Ishikawa (cell line): ENCODE data around the gene OR52B2.

Experiments used
- CEBPB ChIP-seq: IDR thresholded peaks from 2 replicates; pipeline ENCODE4 v1.6.1; 2012
- CREB1 ChIP-seq: IDR thresholded peaks from 2 replicates; pipeline ENCODE4 v1.6.1; 2012; ENCODE audit warnings: low read depth
- EGR1 ChIP-seq: IDR thresholded peaks from 2 replicates; pipeline ENCODE4 v1.6.1; 2012
- EP300 ChIP-seq: IDR thresholded peaks from 2 replicates; pipeline ENCODE4 v1.6.1; 2012; ENCODE audit warnings: borderline replicate concordance
- FOXM1 ChIP-seq: IDR thresholded peaks from 2 replicates; pipeline ENCODE4 v1.6.1; 2012; ENCODE audit warnings: low read depth, borderline replicate concordance
- MAX ChIP-seq: IDR thresholded peaks from 2 replicates; pipeline ENCODE4 v1.6.1; 2012
- NFIC ChIP-seq: IDR thresholded peaks from 2 replicates; pipeline ENCODE4 v1.6.1; 2012
- RAD21 ChIP-seq: IDR thresholded peaks from 2 replicates; pipeline ENCODE4 v1.6.1; 2012; ENCODE audit warnings: low read depth
- REST ChIP-seq: IDR thresholded peaks from 2 replicates; pipeline ENCODE4 v1.6.1; 2012; ENCODE audit warnings: low read depth, mild to moderate bottlenecking
- TAF1 ChIP-seq: IDR thresholded peaks from 2 replicates; pipeline ENCODE4 v1.6.1; 2012; ENCODE audit warnings: low read depth, mild to moderate bottlenecking
- TCF12 ChIP-seq: IDR thresholded peaks from 2 replicates; pipeline ENCODE4 v1.6.1; 2012; ENCODE audit warnings: low read depth
- TEAD4 ChIP-seq: IDR thresholded peaks from 2 replicates; pipeline ENCODE4 v1.6.1; 2012
- USF1 ChIP-seq: IDR thresholded peaks from 2 replicates; pipeline ENCODE4 v1.6.1; 2012
- YY1 ChIP-seq: IDR thresholded peaks from 2 replicates; pipeline ENCODE4 v1.6.1; 2012; ENCODE audit warnings: low read depth
- ZBTB7A ChIP-seq: IDR thresholded peaks from 2 replicates; pipeline ENCODE4 v1.6.1; 2012; ENCODE audit warnings: low read depth

The OR52B2 gene

GRCh38 chr11:6170226-6170625, at the start of gene OR52B2:
TSS of gene OR52B2 (minus strand) at chr11:6170326. CDS start at chr11:6170326, 0 bp downstream.
- TF ChIP-seq TEAD4 (no peak), EP300 (no peak), REST (no peak), CEBPB (no peak), MAX (no peak), CREB1 (no peak), TAF1 (no peak), ZBTB7A (no peak), USF1 (no peak), NFIC (no peak), TCF12 (no peak), FOXM1 (no peak), YY1 (no peak), RAD21 (no peak), EGR1 (no peak)

GRCh38 chr11:6219359-6219758, 49.2 kb upstream of the OR52B2 start:
- TF ChIP-seq USF1, result no peak
- TF ChIP-seq EGR1, result no peak
- no peak for TF ChIP-seq REST
- TF ChIP-seq YY1, result no peak

GRCh38 chr11:6217722-6218121, 47.6 kb upstream of the OR52B2 start:
- TF ChIP-seq CREB1, result no peak
- TF ChIP-seq YY1, result no peak
- no peak for TF ChIP-seq FOXM1
- no peak for TF ChIP-seq NFIC
- no peak for TF ChIP-seq EP300
- no peak for TF ChIP-seq MAX
- no peak for TF ChIP-seq TAF1
- no peak for TF ChIP-seq TCF12

GRCh38 chr11:6216501-6216900, 46.4 kb upstream of the OR52B2 start:
- TF ChIP-seq ZBTB7A (no peak), MAX (no peak), NFIC (no peak), CEBPB (no peak), TCF12 (no peak), TAF1 (no peak), REST (no peak), USF1 (no peak)

- TF ChIP-seq TAF1, result no peak
Measured at GRCh38 chr11:6214530-6214929, 44.4 kb upstream of the OR52B2 start.
